Kidney (tissue), 14 donors: ENCODE data around the gene AHDC1. TPM values are rescaled to one million over a fixed set of nuclear protein-coding genes. Genes with fewer than 3 reads are reported as not detected.

ENCODE experiments used
- DNase-seq, 5 donors: peaks; one replicate each; pipeline ENCODE4 v3.0.0-alpha.2; 2013 to 2020
- FAIRE-seq: peaks from 2 replicates; lab custom pipeline; 2012; peaks lifted over from hg19 to GRCh38; lab: Jason Lieb, UNC
- H3K27ac ChIP-seq, 2 donors: one replicate each; pipeline ENCODE4 v1.7.0; 2013; ENCODE audit warnings: low read depth in 2 of 2, low read length in 2 of 2, inconsistent platforms in 1 of 2
- H3K27me3 ChIP-seq: one replicate; pipeline ENCODE4 v1.7.1; 2013; ENCODE audit warnings: low read length, inconsistent platforms; ENCODE audit not compliant: control insufficient read depth, insufficient read depth
- H3K36me3 ChIP-seq, 3 donors: one replicate each; pipeline versions ENCODE4 v1.7.0 to v1.7.1; 2013; ENCODE audit warnings: low read length in 3 of 3, control low read depth in 1 of 3, inconsistent platforms in 1 of 3; ENCODE audit not compliant: insufficient read depth in 3 of 3, control insufficient read depth in 2 of 3
- H3K4me1 ChIP-seq, 3 donors: one replicate each; pipeline versions ENCODE4 v1.7.0 to v1.7.1; 2013; ENCODE audit warnings: low read length in 3 of 3, inconsistent platforms in 1 of 3, low read depth in 1 of 3; ENCODE audit not compliant: control insufficient read depth in 2 of 3, insufficient read depth in 2 of 3
- H3K4me3 ChIP-seq, 3 donors: one replicate each; pipeline versions ENCODE4 v1.7.0 to v1.8.1; 2013; ENCODE audit warnings: low read length in 3 of 3, control low read depth in 1 of 3, inconsistent platforms in 1 of 3
- H3K9ac ChIP-seq, 3 donors: one replicate each; pipeline versions ENCODE4 v1.7.0 to v1.7.1; 2013; ENCODE audit warnings: low read length in 3 of 3, control low read depth in 1 of 3, inconsistent platforms in 1 of 3
- H3K9me3 ChIP-seq, 3 donors: one replicate each; pipeline versions ENCODE4 v1.7.0 to v1.7.1; 2013; ENCODE audit warnings: low read length in 3 of 3, control low read depth in 1 of 3, inconsistent platforms in 1 of 3; ENCODE audit not compliant: control insufficient read depth in 2 of 3, insufficient read depth in 1 of 3
- CTCF ChIP-seq: IDR thresholded peaks from 3 replicates; pipeline ENCODE4 v1.5.1; 2012; ENCODE audit warnings: mild to moderate bottlenecking, moderate library complexity, borderline replicate concordance; ENCODE audit not compliant: insufficient read depth; ENCODE audit errors: extremely low read depth
- intact Hi-C: fragments of 100-400 bp; cut with DNase I; formaldehyde crosslinking; loops from one replicate; pipeline ENCODE4 v1.11.1; 2022
- polyA plus RNA-seq: library from polyadenylated mRNA; stranded (reverse); fragments of 350-450 nt; fragmentation: Illumina TruSeq; extraction: RNeasy Lipid Tissue Mini Kit (QIAGEN cat#74804); gene quantifications from one replicate; pipeline ENCODE4 v1.2.3, GENCODE V29; 2014; ENCODE audit warnings: low read depth, low replicate concordance; ENCODE audit not compliant: insufficient read depth
- total RNA-seq: library from RNA; stranded (reverse); fragmentation: NEBNext Ultra II Directional; extraction: Animal tissue kit (Norgen Biotek cat#: 25700); gene quantifications from one replicate; pipeline ENCODE4 v1.2.1, GENCODE V29; 2021
- donor health status: control.
- donor health status: control.
- donor health status: control.
- donor health status: control.
- donor health status: control.
- donor health status: DM: yes; HTN: yes; CAD: no.
- donor health status: Normal renal cell carcinoma (clear cell type).

AHDC1 gene
- total and polyA plus RNA-seq, 2 donors from 2014 or later, result 8.5 to 48.2 TPM

- intact Hi-C loops, result no loop called here
- FAIRE-seq, result no peak
- H3K9ac ChIP-seq, result no peak overlapping the region
These were observed 83.3 kb downstream of the AHDC1 start for GRCh38 chr1:27520651-27521050.

GRCh38 chr1:27519331-27520258, 84.3 kb downstream of the AHDC1 start:
- FAIRE-seq, result no peak

More at GRCh38 chr1:27520651-27521050, 83.3 kb downstream of the AHDC1 start:
- H3K27me3 ChIP-seq, result no peaks in the 10 kb centered on the region
- DNase-seq, result no peak
- no peaks in the 10 kb centered on the region for H3K36me3 ChIP-seq
- no peak for TF ChIP-seq CTCF
- no peaks in the 10 kb centered on the region for H3K9me3 ChIP-seq
- no peak overlapping the region for H3K27ac ChIP-seq
- H3K4me1 ChIP-seq, result peaks cover 22 to 42% (median 23%) of the 10 kb centered on the region in 3 donors
- H3K4me3 ChIP-seq, result no peak overlapping the region

GRCh38 chr1:27518808-27519207, 85.1 kb downstream of the AHDC1 start:
- intact Hi-C loops, result no loop called here
- Histone ChIP-seq H3K9ac (no peak overlapping the region), H3K27me3 (no peaks in the 10 kb centered on the region), H3K9me3 (no peaks in the 10 kb centered on the region), H3K27ac (no peak overlapping the region), H3K4me1 (peaks cover 13 to 31% (median 14%) of the 10 kb centered on the region in 3 donors), H3K36me3 (no peaks in the 10 kb centered on the region), H3K4me3 (no peak overlapping the region)
- DNase-seq (no peak), FAIRE-seq (no peak)
- TF ChIP-seq CTCF, result no peak

More at GRCh38 chr1:27519331-27520258, 84.3 kb downstream of the AHDC1 start:
- no peaks in the 10 kb centered on the region for H3K27me3 ChIP-seq
- H3K9me3 ChIP-seq, result no peaks in the 10 kb centered on the region
- peak; percentile 85 to 90 (median 89) for DNase-seq
- H3K9ac ChIP-seq, result no peak overlapping the region
- H3K4me1 ChIP-seq, result peaks cover 14 to 36% (median 20%) of the 10 kb centered on the region in 3 donors
- TF ChIP-seq CTCF, result no peak
- peak overlapping the region; percentile 51 to 71 for H3K27ac ChIP-seq
- no peaks in the 10 kb centered on the region for H3K36me3 ChIP-seq
- intact Hi-C loops, result no loop called here
- H3K4me3 ChIP-seq, result peak overlapping the region in 1 of 3 donors; percentile 47
